HCT116 (cell line): ENCODE results near the gene COL4A4. TPM values are rescaled to one million over a fixed set of nuclear protein-coding genes. Genes with fewer than 3 reads are reported as not detected.
A peak's percentile ranks its signal among the peaks of the same experiment; 100 is the strongest.

ENCODE experiments used
- ATAC-seq: fragments of 200-7000 bp; cut with Tn5 transposase; 2 replicates; pipeline ENCODE4 v1.9.1; 2020; ENCODE audit warnings: mild to moderate bottlenecking, moderate library complexity
- BruUV-seq: library from RNA; stranded (reverse); fragments of 400-500 nt; replicated peaks from 2 replicates; lab custom pipeline; 2021; lab: Mats Ljungman, UMichigan
- CTCF ChIA-PET: fragments of 300-600 bp; sonication (Branson Sonifier 250); formaldehyde crosslinking; loops from one replicate; lab custom pipeline; 2021; ENCODE audit warnings: antibody characterized with exemption; lab: Charles Lee
- POLR2A ChIA-PET: fragments of 300-600, 350-600 bp; sonication (Branson Sonifier 250); formaldehyde crosslinking; loops from one replicate; lab custom pipeline; 2021; ENCODE audit warnings: antibody characterized with exemption; lab: Charles Lee
- RAD21 ChIA-PET, 2 experiments: fragments of 300-600 bp; sonication (Branson Sonifier 250); formaldehyde crosslinking; loops; one replicate each; lab custom pipeline; 2023; ENCODE audit warnings: low total read pairs in 2 of 2; ENCODE audit not compliant: uncharacterized antibody in 2 of 2, unreplicated experiment in 2 of 2, low non-redundant PET in 1 of 2; lab: Charles Lee
- DNase-seq: peaks from one replicate; pipeline ENCODE4 v3.0.0-alpha.2; 2010; ENCODE audit warnings: low read depth, low spot score
- H2AFZ ChIP-seq: fragments of 200-600 bp; shearing (Covaris generic), sonication (generic); 2 replicates; pipeline ENCODE4 v1.6.1; 2017; ENCODE audit warnings: low read depth, mixed run types, mixed read lengths, antibody characterized with exemption, low read length; ENCODE audit not compliant: poor library complexity, severe bottlenecking
- H3K27ac ChIP-seq: 2 replicates; pipeline ENCODE4 v1.5.1; 2012; ENCODE audit warnings: low read depth, low read length
- H3K27me3 ChIP-seq: fragments of 200-600 bp; sonication (generic); 2 replicates; pipeline ENCODE4 v1.6.1; 2016; ENCODE audit warnings: mixed run types, low read length, mixed read lengths; ENCODE audit not compliant: insufficient read depth
- H3K36me3 ChIP-seq, 2 experiments: fragments of 200-500 bp in 1 of 2; fragments of 200-600 bp in 1 of 2; sonication (Bioruptor generic) in 1 of 2; sonication (generic) in 1 of 2; 2 replicates each; pipeline versions ENCODE4 v1.5.1 to v1.6.1; 2014 to 2016; ENCODE audit warnings: low read length in 2 of 2, inconsistent platforms in 1 of 2, mixed read lengths in 1 of 2, mixed run types in 1 of 2; ENCODE audit not compliant: insufficient read depth in 2 of 2, control insufficient read depth in 1 of 2
- H3K4me1 ChIP-seq, 2 experiments: fragments of 200-600 bp in 1 of 2; sonication (generic) in 1 of 2; 2 replicates each; pipeline versions ENCODE4 v1.5.1 to v1.6.1; 2012 to 2017; ENCODE audit warnings: low read length in 2 of 2, inconsistent platforms in 1 of 2, mild to moderate bottlenecking in 1 of 2, mixed read lengths in 1 of 2, mixed run types in 1 of 2, moderate library complexity in 1 of 2; ENCODE audit not compliant: insufficient read depth in 2 of 2, control insufficient read depth in 1 of 2
- H3K4me2 ChIP-seq: fragments of 200-600 bp; sonication (generic); 2 replicates; pipeline ENCODE4 v1.6.1; 2017; ENCODE audit warnings: mixed run types, low read length, mixed read lengths
- H3K4me3 ChIP-seq, 2 experiments: fragments of 200-600 bp in 1 of 2; sonication (generic) in 1 of 2; replicated peaks in 1 of 2; 2 replicates each; pipeline ENCODE4 v1.5.1; 2011 to 2016; ENCODE audit warnings: low read length in 2 of 2, control low read depth in 1 of 2, low read depth in 1 of 2, mild to moderate bottlenecking in 1 of 2, mixed read lengths in 1 of 2, mixed run types in 1 of 2
- H3K79me2 ChIP-seq: fragments of 200-600 bp; sonication (generic); 2 replicates; pipeline ENCODE4 v1.6.1; 2017; ENCODE audit warnings: mild to moderate bottlenecking, mixed run types, low read length, moderate library complexity, mixed read lengths; ENCODE audit not compliant: insufficient read depth
- H3K9ac ChIP-seq: fragments of 200-600 bp; sonication (generic); 2 replicates; pipeline ENCODE4 v1.6.1; 2016; ENCODE audit warnings: low read length, mixed read lengths
- H3K9me2 ChIP-seq: fragments of 200-600 bp; sonication (generic), shearing (Covaris generic); 2 replicates; pipeline ENCODE4 v1.6.1; 2017; ENCODE audit warnings: mixed run types, mild to moderate bottlenecking, moderate library complexity; ENCODE audit not compliant: insufficient read depth
- H3K9me3 ChIP-seq, 2 experiments: fragments of 200-500 bp in 1 of 2; fragments of 200-600 bp in 1 of 2; sonication (Bioruptor generic) in 1 of 2; sonication (generic) in 1 of 2; 2 replicates each; pipeline ENCODE4 v1.6.1; 2014 to 2017; ENCODE audit warnings: low read length in 2 of 2, mixed read lengths in 2 of 2, inconsistent platforms in 1 of 2, low read depth in 1 of 2, mild to moderate bottlenecking in 1 of 2, mixed run types in 1 of 2, moderate library complexity in 1 of 2; ENCODE audit not compliant: control insufficient read depth in 1 of 2, insufficient read depth in 1 of 2
- H4K20me1 ChIP-seq: fragments of 200-600 bp; sonication (generic), shearing (Covaris generic); 2 replicates; pipeline ENCODE4 v1.6.1; 2017; ENCODE audit warnings: mixed run types, mild to moderate bottlenecking, moderate library complexity; ENCODE audit not compliant: insufficient read depth
- CBX3 ChIP-seq: IDR thresholded peaks from 2 replicates; pipeline ENCODE4 v1.6.1; 2012; ENCODE audit warnings: low read depth
- CTCF ChIP-seq, 3 experiments: fragments of 200-600 bp in 1 of 3; sonication (generic) in 1 of 3; IDR thresholded peaks in 2 of 3; conservative IDR thresholded peaks in 1 of 3; 2 replicates each; pipeline ENCODE4 v1.5.1; 2012 to 2017; ENCODE audit warnings: low read depth in 2 of 3, low read length in 2 of 3, antibody characterized with exemption in 1 of 3, borderline replicate concordance in 1 of 3, control low read depth in 1 of 3, mild to moderate bottlenecking in 1 of 3, mixed read lengths in 1 of 3, mixed run types in 1 of 3, moderate library complexity in 1 of 3; ENCODE audit not compliant: insufficient read depth in 1 of 3
- EZH2phosphoT487 ChIP-seq: fragments of 200-600 bp; IDR thresholded peaks from 2 replicates; pipeline ENCODE4 v1.6.1; 2018; ENCODE audit warnings: antibody characterized with exemption, borderline replicate concordance
- POLR2AphosphoS5 ChIP-seq: IDR thresholded peaks from 2 replicates; pipeline ENCODE4 v1.6.1; 2011; ENCODE audit warnings: mild to moderate bottlenecking, low read depth, low read length, moderate library complexity
- RAD21 ChIP-seq: IDR thresholded peaks from 2 replicates; pipeline ENCODE4 v1.6.1; 2012; ENCODE audit warnings: low read depth, mild to moderate bottlenecking
- YY1 ChIP-seq: IDR thresholded peaks from 2 replicates; pipeline ENCODE4 v1.6.1; 2011; ENCODE audit warnings: low read length, low read depth, moderate library complexity, mild to moderate bottlenecking; ENCODE audit not compliant: insufficient replicate concordance; ENCODE audit errors: extremely low read depth
- intact Hi-C: fragments of 100-400 bp; cut with micrococcal nuclease; formaldehyde crosslinking; loops from 2 replicates; pipeline ENCODE4 v1.10.0; 2022
- total RNA-seq: library from RNA; stranded (reverse); gene quantifications from one replicate; pipeline ENCODE4 v1.2.1, GENCODE V29; 2021; ENCODE audit not compliant: unreplicated experiment

The COL4A4 gene
- total RNA-seq, 1 experiment from 2014 or later: 5.9 TPM

DNA sequence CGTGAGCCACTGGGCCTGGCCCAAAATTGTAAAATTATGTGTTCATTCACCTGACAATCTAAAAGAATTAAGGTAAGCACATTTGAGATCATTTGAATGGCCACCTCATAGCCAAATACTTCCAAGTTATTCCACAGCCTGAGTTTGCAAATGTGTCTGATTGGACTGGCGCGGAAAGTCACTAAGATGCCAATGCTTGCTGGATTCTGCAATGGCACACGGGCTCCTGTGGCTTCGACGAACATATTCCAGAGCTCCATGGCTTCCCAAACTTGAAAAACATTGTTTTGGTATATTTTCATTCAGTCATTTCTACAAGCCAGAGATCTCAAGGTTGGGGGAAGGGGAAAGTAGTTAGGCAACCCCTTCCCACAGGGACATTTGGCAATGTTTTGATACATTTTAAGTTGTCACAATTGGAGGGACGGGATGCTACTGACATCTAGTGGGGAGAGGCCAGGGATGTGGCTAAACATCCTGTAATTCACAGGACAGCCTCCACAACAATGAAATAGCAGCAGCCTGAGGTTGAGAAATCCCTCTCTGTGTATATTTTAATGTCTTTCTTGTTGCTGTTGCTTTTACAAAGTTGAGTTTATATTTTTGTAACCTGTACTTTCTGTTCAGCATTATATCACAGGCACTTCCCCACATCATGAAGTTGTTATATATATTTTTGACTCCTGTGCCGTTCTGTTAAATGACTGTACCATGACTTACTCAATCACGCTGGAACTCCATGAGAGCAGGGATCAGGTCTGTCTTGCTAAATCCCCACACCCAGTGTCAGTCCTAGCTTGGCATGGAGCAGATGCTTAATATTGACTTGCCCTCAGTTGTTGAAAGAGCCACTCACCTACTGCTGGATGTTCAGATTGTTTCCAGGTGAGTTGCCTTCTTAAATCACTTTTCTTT is 56.9 kb downstream of the COL4A4 start:
- Histone ChIP-seq H3K36me3 (no peaks in the 10 kb centered on the region), H3K79me2 (no peaks in the 10 kb centered on the region), H3K9ac (no peak overlapping the region), H3K4me3 (no peak overlapping the region), H3K9me2 (no peaks in the 10 kb centered on the region), H3K9me3 (no peaks in the 10 kb centered on the region), H3K4me2 (no peak overlapping the region), H4K20me1 (no peaks in the 10 kb centered on the region), H3K4me1 (peaks cover 0 to 7% of the 10 kb centered on the region in 2 experiments; a peak in 1 of 4 replicates), H3K27me3 (no peaks in the 10 kb centered on the region), H2AFZ (no peak overlapping the region)
- CTCF ChIA-PET: interaction anchor here (1.0 kb wide), 1 partner anchor 1442 kb away, joined by 8 read pairs; no protein-coding TSS in a partner anchor
- POLR2A ChIA-PET: no interaction called here
- DNase-seq (peak; percentile 55), ATAC-seq (peak; percentile 94)
- intact Hi-C loops: loop anchor here (1.0 to 10.0 kb wide), 5 partner anchors 112 to 1985 kb away; no protein-coding TSS in a partner anchor
- no TSS peak for BruUV-seq
- no peak for TF ChIP-seq YY1
- TF ChIP-seq RAD21: peak; percentile 97
- no peak for TF ChIP-seq POLR2AphosphoS5
- no peak for TF ChIP-seq EZH2phosphoT487
- no peak for TF ChIP-seq CBX3
- peak; percentile 83 to 96 (median 84) for TF ChIP-seq CTCF (IDR thresholded peaks at IDR 0.05 in 2 of 3, conservative IDR thresholded peaks at IDR 0.05 in 1 of 3; ENCODE audit: borderline replicate concordance in 1 of 3, insufficient read depth in 1 of 3, low read depth in 2 of 3, low read length in 2 of 3)
- TF ChIP-seq, all 23 proteins: peak for 2
- H3K27ac ChIP-seq: peak overlapping the region; percentile 23; the same call in 1 of the 2 replicates
- RAD21 ChIA-PET: no interaction called here
